Activated T-cell treated with anti-CD3 and anti-CD28 coated beads for 1 hour (primary cell): ENCODE data around the gene BTRC.
"Not testable (repeated sequence)": the region's sequence is repeated elsewhere in the genome, so short reads cannot be mapped to it uniquely, and the experiment has no call there.

Source experiments
- DNase-seq: peaks from one replicate; pipeline ENCODE4 v3.0.0-alpha.2; 2020; ENCODE audit warnings: low read depth

Gene BTRC

DNA sequence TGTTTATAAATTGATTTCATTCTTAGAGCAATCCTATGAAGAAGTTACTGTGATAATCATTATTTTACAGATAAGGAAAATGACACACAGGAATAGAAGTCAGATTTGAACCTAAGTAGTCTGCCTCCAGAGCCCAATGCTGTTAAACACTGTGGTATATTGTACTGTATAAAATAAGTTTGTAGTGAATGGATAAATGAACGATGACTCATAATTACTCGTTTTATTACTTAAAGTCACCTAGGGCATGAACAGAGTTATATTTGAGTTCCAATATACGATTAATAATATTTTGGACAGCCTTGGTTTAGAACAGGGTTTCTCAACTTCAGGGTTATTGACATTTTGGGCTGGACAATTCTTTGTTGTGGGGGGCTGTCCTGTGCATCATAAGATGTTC is 7.8 kb upstream of the BTRC start:
- DNase-seq, result no peak

DNA sequence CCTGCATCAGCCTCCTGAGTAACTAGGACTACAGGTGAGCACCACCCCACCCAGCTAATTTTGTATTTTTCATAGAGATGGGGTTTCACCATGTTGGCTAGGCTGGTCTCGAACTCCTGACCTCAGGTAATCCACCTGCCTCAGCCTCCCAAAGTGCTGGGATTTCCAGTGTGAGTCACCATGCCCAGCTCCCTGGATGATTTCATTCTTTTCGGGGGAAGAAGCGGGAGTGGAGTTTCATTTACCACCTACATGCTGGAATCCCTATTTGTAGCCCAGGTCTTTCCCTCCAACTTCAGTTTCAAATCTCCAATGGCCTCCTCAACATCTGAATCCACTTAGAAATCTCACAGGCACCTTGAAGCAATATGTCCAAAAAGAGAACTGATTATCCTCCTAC is 2.9 kb upstream of the BTRC start:
- no peak for DNase-seq

DNA sequence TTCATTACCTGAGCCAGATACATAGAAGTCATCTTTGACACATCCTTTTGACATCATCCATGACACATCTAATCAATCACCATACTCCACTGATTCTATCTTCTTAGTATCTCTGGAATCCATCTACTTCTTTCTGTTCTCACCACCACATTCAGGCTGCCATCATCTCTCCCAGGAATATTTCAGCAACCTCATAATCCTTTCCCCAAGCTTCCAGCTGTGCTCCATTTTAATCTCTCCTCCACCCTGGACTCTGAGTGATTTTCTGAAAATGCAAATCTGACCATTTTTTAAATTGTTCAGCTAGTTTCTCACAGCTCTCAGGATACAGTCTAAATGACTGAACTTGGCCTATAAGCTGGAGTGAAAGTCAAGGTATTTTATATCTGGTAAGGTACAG is 2.5 kb upstream of the BTRC start:
- no peak for DNase-seq

DNA sequence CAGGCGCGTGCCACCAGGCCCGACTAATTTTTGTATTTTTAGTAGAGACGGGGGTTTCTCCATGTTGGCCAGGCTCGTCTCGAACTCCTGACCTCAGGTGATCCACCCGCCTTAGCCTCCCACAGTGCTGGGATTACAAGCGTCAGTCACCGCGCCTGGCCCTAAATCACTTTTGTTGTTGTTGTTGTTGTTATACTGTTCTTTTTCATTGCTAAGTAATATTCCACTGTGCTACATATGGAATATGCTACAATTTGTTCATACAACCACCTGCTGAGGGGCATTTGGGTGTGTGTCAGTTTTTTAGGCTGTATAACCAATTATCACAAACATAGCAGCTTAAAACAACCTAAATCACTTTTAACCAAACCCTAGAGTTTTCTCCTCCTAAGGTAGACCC is 1.1 kb upstream of the BTRC start:
- DNase-seq, result not testable (repeated sequence)

DNA sequence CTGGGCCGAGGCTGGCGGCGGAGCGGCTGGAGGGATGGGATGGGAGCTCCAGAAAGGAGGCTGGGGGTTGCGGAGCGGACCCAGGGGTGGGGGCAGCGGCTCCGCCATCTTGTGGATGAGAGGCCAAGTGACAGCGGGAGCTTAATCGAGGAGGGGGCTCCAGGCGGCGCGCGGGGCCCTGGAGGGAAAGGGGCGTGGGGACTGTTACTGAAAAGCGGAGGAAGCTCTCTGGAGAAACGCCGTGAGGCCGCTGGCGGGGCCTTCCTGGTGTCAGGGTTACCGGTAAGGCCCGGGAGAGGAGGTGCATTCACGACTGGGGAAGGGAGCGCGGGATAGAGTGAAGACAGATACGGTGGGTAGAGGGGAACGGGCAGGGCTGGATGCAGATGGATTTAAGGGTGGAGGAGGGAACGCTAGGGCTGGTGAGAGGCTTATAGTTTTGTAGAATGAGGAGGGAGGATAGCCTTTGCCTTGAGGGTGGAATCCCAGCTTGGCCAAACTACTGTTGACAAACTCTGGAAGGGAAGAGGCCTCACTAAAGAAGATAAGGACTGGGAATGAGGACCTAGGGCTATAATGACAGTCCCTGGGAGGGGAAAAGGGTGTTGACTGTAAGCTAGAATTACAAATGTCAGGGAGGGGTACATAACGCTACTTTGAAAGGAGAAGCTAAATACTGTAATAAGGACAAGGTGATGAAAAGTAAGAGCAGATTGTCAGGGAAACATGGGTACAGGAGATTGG is 535 bp downstream of the BTRC start:
- peak; percentile 24 for DNase-seq

DNA sequence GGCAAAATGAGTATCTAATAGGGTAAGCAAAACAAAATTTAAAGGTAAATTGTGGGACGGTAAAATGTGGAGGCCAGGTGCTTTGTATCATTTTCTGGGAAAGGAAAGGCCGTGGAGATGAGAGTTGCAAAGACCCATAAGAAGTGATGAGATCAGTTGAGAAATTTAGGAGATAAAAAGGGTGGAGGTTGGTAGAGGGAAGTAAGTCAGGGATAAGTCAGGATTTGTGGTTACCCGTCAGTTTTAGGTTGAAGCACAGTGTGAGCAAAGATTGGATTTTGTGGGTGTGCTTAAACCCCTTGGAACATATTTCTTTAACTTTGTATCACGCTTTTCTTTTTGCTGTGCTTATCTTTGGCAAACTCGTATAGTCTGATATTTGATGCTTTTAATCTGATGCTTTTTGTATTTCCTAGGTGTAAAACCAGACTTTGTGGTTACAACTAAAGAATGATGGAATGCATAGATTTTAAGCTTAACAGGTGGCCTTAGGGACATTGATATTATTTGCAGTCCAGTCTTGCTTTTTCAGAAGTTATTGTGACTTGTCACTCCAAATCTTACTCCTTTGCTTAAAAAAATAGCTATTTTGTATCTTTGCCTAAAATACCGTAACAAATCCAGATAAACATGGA is 1.2 kb downstream of the BTRC start:
- no peak for DNase-seq

DNA sequence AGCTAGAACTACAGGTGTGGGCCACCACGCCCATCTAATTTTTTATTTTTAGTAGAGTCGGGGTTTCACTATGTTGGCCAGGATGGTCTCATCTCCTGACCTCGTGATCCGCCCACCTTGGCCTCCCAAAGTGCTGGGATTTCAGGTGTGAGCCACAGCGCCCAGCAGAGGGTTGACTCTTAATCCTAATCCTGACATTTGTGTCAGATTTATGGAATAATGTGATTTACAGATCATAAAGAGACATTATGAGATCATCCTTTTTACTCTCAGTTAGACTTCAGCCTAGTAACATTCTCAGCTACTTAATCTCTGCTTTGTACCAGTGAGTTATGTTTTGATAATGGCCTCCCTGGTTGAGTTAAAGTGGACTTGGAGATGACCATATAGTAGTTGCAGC is 2.2 kb downstream of the BTRC start:
- no peak for DNase-seq

DNA sequence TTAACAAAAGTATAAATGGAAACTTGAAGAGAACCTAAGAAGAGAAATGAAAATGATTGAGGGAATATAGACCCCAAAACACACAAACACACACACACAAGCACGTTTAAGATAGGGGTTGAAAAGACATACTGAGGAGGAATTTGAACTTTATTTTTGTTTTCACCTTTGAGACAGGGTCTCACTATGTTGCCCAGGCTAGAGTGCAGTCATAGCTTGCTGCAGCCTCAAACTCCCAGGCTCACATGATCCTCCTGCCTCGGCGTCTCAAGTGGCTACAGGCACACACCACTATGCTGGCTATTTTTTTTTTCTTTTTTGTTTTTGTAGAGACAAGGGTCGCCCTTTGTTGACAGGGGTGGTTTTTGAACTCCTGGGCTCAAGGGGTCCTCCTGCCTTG is 4.0 kb downstream of the BTRC start:
- DNase-seq, result no peak

DNA sequence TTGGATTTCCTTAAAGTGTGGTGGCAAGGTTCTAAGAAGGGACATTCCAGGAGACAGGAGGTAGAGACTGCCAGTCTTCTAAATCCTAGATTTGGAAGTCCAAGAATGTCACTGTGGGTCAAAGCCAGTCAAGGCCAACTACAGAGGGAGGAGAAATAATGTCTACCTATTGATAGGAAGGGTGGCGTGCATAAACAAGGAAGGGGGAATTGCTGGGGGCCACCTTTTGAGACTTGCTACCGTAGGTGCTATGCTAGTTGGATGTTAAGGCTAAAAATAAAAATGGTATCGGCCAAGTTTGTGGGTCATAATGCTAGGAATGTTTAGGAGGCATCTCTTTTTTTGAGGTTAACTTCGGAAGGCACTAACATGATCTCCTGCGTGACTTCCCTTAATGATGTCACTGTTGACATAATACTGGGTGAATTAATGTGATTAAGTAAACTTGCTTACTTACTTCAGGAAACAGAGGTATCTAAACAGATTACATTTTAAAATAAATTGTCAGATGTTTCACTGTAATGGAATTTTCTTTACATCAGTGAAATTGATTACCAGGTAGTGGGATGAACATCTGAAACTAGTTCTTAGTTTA is 4.8 kb downstream of the BTRC start:
- no peak for DNase-seq

DNA sequence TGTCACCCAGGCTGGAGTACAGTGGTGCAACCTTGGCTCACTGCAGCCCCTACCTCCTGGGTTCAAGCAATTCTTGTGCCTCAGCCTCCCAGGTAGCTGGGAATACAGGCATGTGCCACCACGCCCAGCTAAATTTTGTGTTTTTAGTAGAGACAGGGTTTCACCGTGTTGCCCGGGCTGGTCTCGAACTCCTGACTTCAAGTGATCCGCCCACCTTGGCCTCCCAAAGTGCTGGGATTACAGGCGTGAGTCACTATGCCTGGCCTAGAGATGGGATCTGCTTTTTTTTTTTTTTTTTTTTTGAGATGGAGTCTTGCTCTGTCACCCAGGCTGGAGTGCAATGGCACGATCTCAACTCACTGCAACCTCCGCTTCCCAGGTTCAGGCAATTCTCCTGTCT is 6.1 kb downstream of the BTRC start:
- DNase-seq, result not testable (repeated sequence)

DNA sequence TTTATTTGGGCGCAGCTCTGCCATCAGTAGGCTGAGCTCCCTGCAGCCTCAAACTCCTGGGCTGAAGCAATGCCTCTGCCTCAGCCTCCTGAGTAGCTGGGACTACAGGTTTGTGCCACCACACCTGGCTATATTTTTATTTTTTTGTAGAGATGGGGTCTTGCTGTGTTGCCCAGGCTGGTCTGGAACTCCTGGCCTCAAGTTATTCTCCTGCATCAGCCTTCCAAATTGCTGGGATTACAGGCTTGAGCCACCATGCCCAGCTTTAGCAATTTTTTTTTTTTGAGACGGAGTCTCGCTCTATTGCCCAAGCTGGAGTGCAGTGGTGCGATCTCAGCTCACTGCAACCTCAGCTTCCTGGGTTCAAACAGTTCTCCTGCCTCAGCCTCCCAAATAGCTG is 6.9 kb downstream of the BTRC start:
- DNase-seq, result not testable (repeated sequence)

DNA sequence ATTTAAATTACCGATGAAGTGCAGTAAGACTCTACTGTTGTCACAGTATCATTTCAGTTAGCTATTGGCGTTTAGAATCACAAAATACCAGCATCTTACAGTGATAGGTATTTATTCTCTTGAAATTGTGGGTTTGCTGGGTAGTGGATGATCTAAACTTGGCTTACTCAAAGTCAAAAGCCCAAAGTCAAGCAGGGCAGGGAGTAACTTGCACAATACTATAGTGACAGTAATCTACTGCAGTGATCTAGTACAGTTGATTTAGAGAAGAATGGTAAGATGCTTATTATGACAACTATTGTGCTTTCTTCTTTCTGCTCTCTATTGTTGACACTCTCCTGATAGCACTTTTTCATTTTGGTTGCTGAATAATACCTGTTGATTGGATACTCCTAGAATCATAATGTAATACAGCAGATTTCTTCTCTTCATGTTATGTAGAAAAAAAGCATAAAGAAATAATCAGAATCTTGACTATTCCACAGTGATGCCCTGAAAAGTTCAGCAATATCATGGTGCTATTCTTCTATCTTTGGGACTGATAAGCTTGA is 10.0 kb downstream of the BTRC start:
- no peak for DNase-seq

DNA sequence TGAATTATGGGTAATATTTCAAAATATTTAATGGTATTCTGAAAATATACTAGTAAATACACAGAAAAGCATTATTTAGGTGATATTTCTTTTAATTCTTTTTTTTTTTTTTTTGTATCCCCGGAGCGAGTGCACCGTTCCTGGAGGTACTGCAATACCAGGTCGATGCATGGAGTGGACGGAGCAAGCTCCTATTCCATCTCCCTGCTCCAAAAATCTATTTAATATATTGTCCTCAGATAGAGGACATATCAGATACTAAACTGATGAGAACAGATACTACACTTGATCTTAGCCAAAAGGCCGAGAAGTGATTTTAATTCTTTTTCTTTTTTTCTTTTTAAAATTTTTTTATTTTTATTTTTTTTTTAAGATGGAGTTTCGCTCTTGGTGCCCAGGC is 10.8 kb downstream of the BTRC start:
- DNase-seq, result no peak

DNA sequence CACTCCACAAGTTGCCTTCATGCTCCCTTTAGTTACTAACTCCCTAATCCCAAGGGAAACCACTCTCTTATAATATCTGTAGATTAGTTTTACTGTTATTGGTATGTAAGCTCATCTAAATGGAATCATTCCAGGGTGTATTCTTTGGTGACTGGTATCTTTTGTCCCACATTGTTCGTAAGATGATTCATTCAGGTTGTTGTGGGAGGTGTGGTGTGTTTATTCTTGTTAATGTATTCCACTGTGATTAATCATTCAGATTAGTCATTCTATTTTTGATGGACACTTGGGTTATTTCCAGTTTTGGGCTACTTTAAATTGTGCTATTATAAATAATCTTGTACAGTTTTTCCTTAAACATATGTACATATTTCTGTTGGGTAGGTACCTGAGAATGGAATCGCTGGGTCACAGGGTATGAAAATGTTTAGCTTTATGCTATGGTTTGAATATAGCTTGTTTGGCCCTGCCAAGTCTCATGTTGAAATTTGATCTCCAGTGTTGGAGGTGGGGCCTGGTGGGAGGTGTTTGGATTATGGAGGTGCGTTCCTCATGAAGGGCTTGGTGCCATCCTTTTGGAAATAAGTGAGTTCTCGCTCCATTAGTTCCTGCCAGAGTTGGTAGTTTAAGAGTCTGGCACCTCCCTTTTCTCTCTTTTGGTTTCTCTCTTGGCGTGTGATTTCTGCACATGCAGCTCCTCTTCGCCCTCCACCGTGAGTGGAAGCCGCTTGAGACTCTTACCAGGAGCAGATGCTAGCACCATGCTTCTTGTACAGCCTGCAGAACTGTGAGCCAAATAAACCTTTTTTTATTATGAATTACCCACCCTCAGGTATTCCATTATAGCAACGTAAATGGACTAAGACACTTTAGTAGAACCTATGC is 13.8 kb downstream of the BTRC start:
- no peak for DNase-seq

DNA sequence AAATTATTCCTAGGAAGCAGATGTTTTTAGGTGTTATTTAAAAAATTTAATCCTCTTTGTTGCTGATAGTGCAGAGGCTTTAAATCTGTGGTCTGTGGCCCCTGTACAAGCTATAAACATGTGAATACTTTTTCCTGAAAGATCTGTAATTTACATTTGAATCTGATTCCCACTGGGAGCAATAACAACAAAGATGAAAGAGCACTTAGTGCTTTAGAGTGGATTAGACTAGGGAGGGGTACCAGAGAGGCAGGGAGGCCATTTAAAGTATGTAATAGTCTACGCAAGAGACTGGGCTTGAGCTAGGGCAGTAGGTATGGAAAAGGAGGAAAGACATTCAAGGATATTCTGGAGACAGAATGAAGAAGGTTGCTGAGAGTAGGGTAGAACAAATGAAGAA is 19.1 kb downstream of the BTRC start:
- no peak for DNase-seq

DNA sequence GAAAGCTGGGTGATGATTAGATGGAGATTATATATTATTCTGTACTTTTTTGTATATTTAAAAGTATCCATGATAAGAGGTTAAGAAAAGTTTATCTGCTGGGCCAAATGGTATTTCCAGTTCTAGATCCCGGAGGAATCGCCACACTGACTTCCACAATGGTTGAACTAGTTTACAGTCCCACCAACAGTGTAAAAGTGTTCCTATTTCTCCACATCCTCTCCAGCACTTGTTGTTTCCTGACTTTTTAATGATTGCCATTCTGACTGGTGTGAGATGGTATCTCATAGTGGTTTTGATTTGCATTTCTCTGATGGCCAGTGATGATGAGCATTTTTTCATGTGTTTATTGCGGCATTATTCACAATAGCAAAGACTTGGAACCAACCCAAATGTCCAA is 20.0 kb downstream of the BTRC start:
- not testable (repeated sequence) for DNase-seq

DNA sequence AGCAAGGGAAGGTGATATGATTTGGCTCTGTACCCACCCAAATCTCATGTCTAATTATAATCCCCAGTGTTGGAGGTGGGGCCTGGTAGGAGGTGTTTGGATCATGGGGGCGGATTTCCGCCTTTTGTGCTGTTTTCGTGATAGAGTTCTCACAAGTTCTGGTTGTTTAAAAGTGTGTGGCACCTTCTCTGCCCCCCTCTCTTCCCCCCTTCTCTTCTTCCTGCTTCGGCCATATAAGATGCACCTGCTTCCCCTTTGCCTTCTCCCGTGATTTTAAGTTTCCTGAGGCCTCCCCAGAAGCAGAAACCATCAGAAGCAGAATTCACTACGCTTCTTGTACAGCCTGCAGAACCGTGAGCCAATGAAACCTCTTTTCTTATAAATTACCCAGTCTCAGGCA is 21.1 kb downstream of the BTRC start:
- DNase-seq, result no peak

DNA sequence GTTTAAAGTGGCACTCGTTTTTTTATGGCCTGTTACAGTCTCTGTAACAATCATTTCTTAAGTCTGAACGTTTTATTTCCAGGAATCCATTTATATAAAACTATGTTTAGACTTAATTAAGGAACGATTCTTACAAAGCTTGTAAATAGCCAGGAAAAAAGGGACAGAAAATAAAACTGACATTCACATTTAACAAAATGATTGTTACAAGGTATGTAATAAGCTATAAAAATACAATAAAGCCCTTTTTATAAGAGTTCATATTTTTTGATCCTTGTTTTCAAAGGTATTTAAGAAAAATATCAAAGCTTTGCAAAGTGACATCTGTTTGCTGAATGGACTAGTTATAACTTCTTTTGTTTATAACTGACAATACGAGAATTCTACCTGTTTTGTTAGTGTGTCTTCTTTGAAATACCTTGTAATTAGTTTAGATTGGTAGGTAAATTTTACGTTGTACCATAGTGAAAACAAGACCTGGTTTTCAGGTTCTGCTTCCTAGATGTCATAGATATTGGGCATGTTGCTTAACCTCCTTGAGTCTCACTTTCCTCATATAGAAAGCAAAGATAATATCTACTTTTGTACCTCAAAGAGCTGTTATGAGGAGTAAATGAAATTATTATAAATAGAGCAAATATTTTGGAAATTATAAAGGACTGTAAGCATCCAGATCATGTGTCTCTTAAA is 25.8 kb downstream of the BTRC start:
- no peak for DNase-seq

DNA sequence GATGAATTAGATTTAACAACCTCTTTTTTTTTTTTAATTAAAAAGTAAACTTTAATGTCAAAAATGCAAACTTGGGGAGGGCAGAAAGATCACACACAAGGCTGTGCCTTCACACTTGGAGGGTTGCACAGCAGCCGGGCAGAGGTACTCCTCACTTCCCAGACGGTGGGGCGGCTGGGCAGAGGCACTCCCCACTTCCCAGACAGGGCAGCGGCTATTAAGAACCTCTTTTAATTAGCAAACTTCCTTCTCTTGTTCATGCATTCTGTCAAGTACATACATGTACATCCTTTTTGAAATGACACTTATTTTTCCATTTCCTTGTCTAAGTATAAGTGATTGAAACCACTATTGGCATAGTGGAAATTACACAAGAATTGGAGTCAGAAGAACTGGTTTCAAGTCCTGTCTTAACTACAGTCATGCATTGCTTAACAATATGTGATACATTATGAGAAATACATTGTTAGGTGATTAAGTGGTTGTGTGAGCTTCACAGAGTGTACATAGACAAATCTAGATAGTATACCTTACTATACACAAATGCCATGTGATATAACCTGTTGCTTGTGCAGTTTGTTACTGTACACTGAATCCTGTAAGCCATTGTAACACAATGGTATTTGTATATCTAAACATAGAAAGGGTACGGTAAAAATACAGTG is 26.5 kb downstream of the BTRC start:
- no peak for DNase-seq

DNA sequence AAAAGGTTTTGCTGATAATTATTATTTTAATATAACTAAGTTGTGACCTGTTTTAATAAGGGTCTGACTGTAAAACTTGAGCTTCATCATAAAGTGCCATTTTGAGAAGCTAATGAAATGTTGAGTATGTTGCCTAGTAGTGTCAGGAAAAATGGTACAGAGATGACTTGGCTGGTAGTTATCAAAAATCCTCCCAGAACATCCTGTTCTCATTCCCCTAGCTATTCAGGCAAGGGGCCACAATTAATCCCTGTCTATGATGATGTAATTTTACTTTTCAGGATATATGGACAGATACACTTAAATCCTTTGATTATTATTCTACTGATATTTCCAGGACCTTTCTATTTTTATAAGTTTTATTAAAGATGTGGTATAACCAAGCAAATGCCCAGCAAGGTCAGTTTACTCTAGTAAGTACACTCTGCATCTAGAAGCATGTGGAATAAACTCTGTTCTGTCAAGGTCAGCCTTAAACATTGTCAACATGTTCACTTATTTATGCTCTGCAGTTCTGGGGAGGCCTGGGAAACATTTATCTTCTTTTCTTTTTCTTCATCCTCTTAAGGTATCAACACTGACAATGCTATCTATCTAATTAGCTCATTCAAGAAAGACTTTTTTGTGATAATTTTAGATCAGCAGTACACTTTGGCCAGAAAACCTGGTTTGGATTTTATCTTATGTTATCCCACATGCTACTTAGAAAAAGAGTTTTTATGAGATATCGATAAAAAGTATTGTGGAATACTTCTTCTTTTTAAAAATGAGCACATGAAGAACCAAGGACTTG is 32.1 kb downstream of the BTRC start:
- DNase-seq, result no peak
